Measurements from ENCODE around the gene POLE2.
"Not testable (repeated sequence)": the region's sequence is repeated elsewhere in the genome, so short reads cannot be mapped to it uniquely, and the experiment has no call there.

DNA sequence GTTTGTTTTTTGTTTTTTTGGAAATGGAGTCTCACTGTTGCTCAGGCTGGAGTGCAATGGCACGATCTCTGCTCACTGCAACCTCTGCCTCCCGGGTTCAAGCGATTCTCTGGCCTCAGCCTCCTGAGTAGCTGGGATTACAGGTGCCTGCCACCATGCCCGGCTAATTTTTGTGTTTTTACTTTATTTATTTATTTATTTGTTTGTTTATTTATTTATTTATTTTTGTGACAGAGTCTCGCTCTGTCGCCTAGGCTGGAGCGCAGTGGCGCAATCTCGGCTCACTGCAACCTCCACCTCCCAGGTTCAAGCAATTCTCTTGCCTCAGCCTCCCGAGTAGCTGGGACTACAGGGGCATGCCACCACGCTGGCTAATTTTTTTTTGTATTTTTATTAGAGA, 23.0 kb upstream of the POLE2 start:
- TF ChIP-seq, protein P1, sequence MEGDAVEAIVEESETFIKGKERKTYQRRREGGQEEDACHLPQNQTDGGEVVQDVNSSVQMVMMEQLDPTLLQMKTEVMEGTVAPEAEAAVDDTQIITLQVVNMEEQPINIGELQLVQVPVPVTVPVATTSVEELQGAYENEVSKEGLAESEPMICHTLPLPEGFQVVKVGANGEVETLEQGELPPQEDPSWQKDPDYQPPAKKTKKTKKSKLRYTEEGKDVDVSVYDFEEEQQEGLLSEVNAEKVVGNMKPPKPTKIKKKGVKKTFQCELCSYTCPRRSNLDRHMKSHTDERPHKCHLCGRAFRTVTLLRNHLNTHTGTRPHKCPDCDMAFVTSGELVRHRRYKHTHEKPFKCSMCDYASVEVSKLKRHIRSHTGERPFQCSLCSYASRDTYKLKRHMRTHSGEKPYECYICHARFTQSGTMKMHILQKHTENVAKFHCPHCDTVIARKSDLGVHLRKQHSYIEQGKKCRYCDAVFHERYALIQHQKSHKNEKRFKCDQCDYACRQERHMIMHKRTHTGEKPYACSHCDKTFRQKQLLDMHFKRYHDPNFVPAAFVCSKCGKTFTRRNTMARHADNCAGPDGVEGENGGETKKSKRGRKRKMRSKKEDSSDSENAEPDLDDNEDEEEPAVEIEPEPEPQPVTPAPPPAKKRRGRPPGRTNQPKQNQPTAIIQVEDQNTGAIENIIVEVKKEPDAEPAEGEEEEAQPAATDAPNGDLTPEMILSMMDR (IDR thresholded peaks at IDR 0.05): not testable (repeated sequence)
- not testable (repeated sequence) for TF ChIP-seq POLR2A (IDR thresholded peaks at IDR 0.05)
